ENCODE measurements around the gene PAPOLB. TPM values are rescaled to one million over a fixed set of nuclear protein-coding genes. Genes with fewer than 3 reads are reported as not detected.

PAPOLB gene
- total and polyA plus RNA-seq, 10 of the 15 experiments (the other 5 are each of a cell fraction or from before 2014, with no cell fraction given), result 0.01 TPM; not detected in 9

GRCh38 chr7:4838626-4839334, 23.1 kb downstream of the PAPOLB start:
- Histone ChIP-seq H3K36me3 (ENCODE audit: control insufficient read depth in 2 of 2, insufficient read depth in 2 of 2, low read length in 1 of 2) (no peaks in the 10 kb centered on the region), H3K4me3 (no peak overlapping the region), H3K4me1 (ENCODE audit: control insufficient read depth, insufficient read depth, low read length) (no peaks in the 10 kb centered on the region), H3K27ac (ENCODE audit: control insufficient read depth, insufficient read depth) (no peak overlapping the region), H3K9me3 (replicated peaks; ENCODE audit: control insufficient read depth, insufficient read depth, low read length) (no peaks in the 10 kb centered on the region), H3K79me2 (ENCODE audit: control insufficient read depth, insufficient read depth, low read length) (no peaks in the 10 kb centered on the region), H4K20me1 (ENCODE audit: control insufficient read depth, insufficient read depth) (no peaks in the 10 kb centered on the region), H3K27me3 (replicated peaks in 1 of 2; ENCODE audit: control insufficient read depth in 2 of 2, insufficient read depth in 2 of 2, low read length in 1 of 2) (no peaks in the 10 kb centered on the region; a peak in 1 of 4 replicates), H2AFZ (ENCODE audit: control insufficient read depth, low read depth, low read length) (no peak overlapping the region), H3K9ac (ENCODE audit: control insufficient read depth, insufficient read depth, low read length) (no peak overlapping the region), H3K4me2 (ENCODE audit: control insufficient read depth, insufficient read depth) (no peak overlapping the region)
- POLR2A ChIA-PET, result no interaction called here
- SMC1A ChIA-PET (ENCODE audit: uncharacterized antibody, unreplicated experiment), result no interaction called here
- in situ Hi-C loops (cut with MboI) (no loop called here), intact Hi-C loops (cut with micrococcal nuclease; ENCODE audit: unreplicated experiment) (no loop called here)
- DNase-seq (ENCODE audit: low read depth, low spot score), result no peak
- RAD21 ChIA-PET (ENCODE audit: unreplicated experiment), result interaction anchor here (0.5 kb wide), 1 partner anchor 242 kb away, joined by 3 read pairs; no protein-coding TSS in a partner anchor
- no TSS peak for BruUV-seq (replicated peaks)
- FAIRE-seq, result no peak
- ATAC-seq, result no peak
- CTCF ChIA-PET, result no interaction called here
- TF ChIP-seq ZNF384 (IDR thresholded peaks at IDR 0.05; ENCODE audit: borderline replicate concordance, low read depth, low read length) (no peak), BRCA1 (IDR thresholded peaks at IDR 0.05; ENCODE audit: low read depth, low read length) (no peak), YY1 (IDR thresholded peaks at IDR 0.05; ENCODE audit: low read depth, low read length) (no peak), ASH2L (IDR thresholded peaks at IDR 0.05; ENCODE audit: borderline replicate concordance, low read depth) (no peak), TCF12 (IDR thresholded peaks at IDR 0.05; ENCODE audit: low read depth, low read length) (no peak), ZNF592 (IDR thresholded peaks at IDR 0.05) (no peak), TARDBP (IDR thresholded peaks at IDR 0.05; ENCODE audit: borderline replicate concordance) (no peak), HDAC6 (IDR thresholded peaks at IDR 0.05; ENCODE audit: unreplicated experiment) (no peak), MTA2 (IDR thresholded peaks at IDR 0.05; ENCODE audit: low read depth) (no peak), ZNF622 (IDR thresholded peaks at IDR 0.05) (no peak), SIX5 (IDR thresholded peaks at IDR 0.05; ENCODE audit: low read depth, low read length, severe bottlenecking) (no peak), SREBF1 (IDR thresholded peaks at IDR 0.05; ENCODE audit: low read length) (no peak), ATF7 (IDR thresholded peaks at IDR 0.05; ENCODE audit: low read depth) (no peak)
- 40% methylated on average over 21 of the region's 21 CpGs for WGBS (ENCODE audit: insufficient coverage, insufficient replicate concordance, low lambda C conversion rate, missing lambda C conversion rate)

Measured in GM12878 (cell line).